IMR-90 (cell line): Measurements from ENCODE around the gene B3GNT5. TPM values are rescaled to one million over a fixed set of nuclear protein-coding genes. Genes with fewer than 3 reads are reported as not detected.

Source experiments
- ATAC-seq: fragments of 200-7000 bp; cut with Tn5 transposase; 2 replicates; pipeline ENCODE4 v1.9.1; 2020; ENCODE audit warnings: low read depth, mild to moderate bottlenecking, moderate library complexity
- BruUV-seq: library from RNA; stranded (reverse); fragments of 400-500 nt; replicated peaks from 2 replicates; lab custom pipeline; 2021; lab: Mats Ljungman, UMichigan
- CTCF ChIA-PET: fragments of 300-600 bp; formaldehyde crosslinking; extraction: SDS; loops from one replicate; lab custom pipeline; 2021; ENCODE audit warnings: antibody characterized with exemption; lab: Yijun Ruan, JAX
- POLR2A ChIA-PET: fragments of 300-600 bp; sonication (Branson Sonifier 250); formaldehyde crosslinking; loops from one replicate; lab custom pipeline; 2022; ENCODE audit warnings: antibody characterized with exemption; ENCODE audit not compliant: unreplicated experiment; lab: Charles Lee
- DNase-seq: peaks from one replicate; pipeline ENCODE4 v3.0.0; 2013
- H2AFZ ChIP-seq: replicated peaks from 2 replicates; pipeline ENCODE3; 2013; ENCODE audit warnings: low read length, mild to moderate bottlenecking; ENCODE audit not compliant: poor library complexity
- H2AK5ac ChIP-seq: 2 replicates; pipeline ENCODE4 v1.6.1; 2013; ENCODE audit warnings: low read depth, low read length, inconsistent platforms
- H2AK9ac ChIP-seq: replicated peaks from 2 replicates; pipeline ENCODE3; 2013; ENCODE audit warnings: mild to moderate bottlenecking, low read depth, low read length, moderate library complexity; ENCODE audit not compliant: poor library complexity
- H2BK120ac ChIP-seq: 2 replicates; pipeline ENCODE4 v1.6.1; 2013; ENCODE audit warnings: low read depth, low read length, inconsistent platforms
- H2BK15ac ChIP-seq: 3 replicates; pipeline ENCODE4 v1.6.1; 2013; ENCODE audit warnings: low read depth, low read length, inconsistent platforms
- H2BK20ac ChIP-seq: 2 replicates; pipeline ENCODE4 v1.6.1; 2013; ENCODE audit warnings: low read depth, mild to moderate bottlenecking, inconsistent platforms, low read length, moderate library complexity
- H2BK5ac ChIP-seq: 2 replicates; pipeline ENCODE4 v1.6.1; 2013; ENCODE audit warnings: mild to moderate bottlenecking, low read depth, low read length, inconsistent platforms; ENCODE audit not compliant: poor library complexity, severe bottlenecking
- H3K14ac ChIP-seq: replicated peaks from 2 replicates; pipeline ENCODE4 v1.6.1; 2013; ENCODE audit warnings: low read depth, low read length, inconsistent platforms
- H3K18ac ChIP-seq: 2 replicates; pipeline ENCODE4 v1.6.1; 2013; ENCODE audit warnings: low read depth, low read length, control low read depth
- H3K23ac ChIP-seq: 2 replicates; pipeline ENCODE4 v1.6.1; 2013; ENCODE audit warnings: low read depth, low read length, inconsistent platforms
- H3K27ac ChIP-seq: 2 replicates; pipeline ENCODE4 v1.5.1; 2013; ENCODE audit warnings: mild to moderate bottlenecking, control low read depth, low read length; ENCODE audit not compliant: insufficient read depth
- H3K27me3 ChIP-seq: 2 replicates; pipeline ENCODE4 v1.6.1; 2013; ENCODE audit warnings: low read length; ENCODE audit not compliant: control insufficient read depth, insufficient read depth
- H3K36me3 ChIP-seq: 2 replicates; pipeline ENCODE4 v1.6.1; 2013; ENCODE audit warnings: low read length, mixed read lengths; ENCODE audit not compliant: control insufficient read depth, insufficient read depth
- H3K4ac ChIP-seq: 2 replicates; pipeline ENCODE4 v1.6.1; 2013; ENCODE audit warnings: low read depth, low read length, inconsistent platforms
- H3K4me1 ChIP-seq: 2 replicates; pipeline ENCODE4 v1.6.1; 2013; ENCODE audit warnings: low read length, mixed read lengths; ENCODE audit not compliant: control insufficient read depth, insufficient read depth
- H3K4me2 ChIP-seq: 2 replicates; pipeline ENCODE4 v1.6.1; 2013; ENCODE audit warnings: low read depth, mild to moderate bottlenecking, control low read depth, low read length, moderate library complexity
- H3K4me3 ChIP-seq: 2 replicates; pipeline ENCODE4 v1.5.1; 2013; ENCODE audit warnings: low read depth, mild to moderate bottlenecking, control low read depth, low read length, moderate library complexity; ENCODE audit not compliant: insufficient read depth
- H3K56ac ChIP-seq: 2 replicates; pipeline ENCODE4 v1.6.1; 2013; ENCODE audit warnings: low read length, inconsistent platforms; ENCODE audit not compliant: insufficient read depth; ENCODE audit errors: extremely low read depth
- H3K79me1 ChIP-seq, 2 experiments: 2 replicates each; pipeline ENCODE4 v1.6.1; 2013; ENCODE audit warnings: low read length in 2 of 2, inconsistent platforms in 1 of 2, low read depth in 1 of 2
- H3K9ac ChIP-seq: 2 replicates; pipeline ENCODE4 v1.6.1; 2013; ENCODE audit warnings: low read depth, low read length, control low read depth
- H3K9me1 ChIP-seq: 2 replicates; pipeline ENCODE4 v1.6.1; 2013; ENCODE audit warnings: low read length, inconsistent platforms; ENCODE audit not compliant: insufficient read depth
- H3K9me3 ChIP-seq: 2 replicates; pipeline ENCODE4 v1.6.1; 2013; ENCODE audit warnings: low read length; ENCODE audit not compliant: control insufficient read depth, insufficient read depth
- H4K20me1 ChIP-seq: 2 replicates; pipeline ENCODE4 v1.6.1; 2013; ENCODE audit warnings: low read length, inconsistent platforms; ENCODE audit not compliant: insufficient read depth
- H4K5ac ChIP-seq: 2 replicates; pipeline ENCODE4 v1.6.1; 2013; ENCODE audit warnings: mild to moderate bottlenecking, low read depth, low read length, control low read depth
- H4K8ac ChIP-seq, 2 experiments: 2 replicates each; pipeline ENCODE4 v1.6.1; 2013; ENCODE audit warnings: low read depth in 2 of 2, low read length in 2 of 2, control low read depth in 1 of 2, inconsistent platforms in 1 of 2
- H4K91ac ChIP-seq: 2 replicates; pipeline ENCODE4 v1.6.1; 2013; ENCODE audit warnings: low read depth, low read length, inconsistent platforms; ENCODE audit not compliant: insufficient read depth
- MAFK ChIP-seq: IDR thresholded peaks from 2 replicates; pipeline ENCODE4 v1.6.1; 2012; ENCODE audit warnings: low read depth, low read length, improper control_type of control experiment
- MAZ ChIP-seq: IDR thresholded peaks from 2 replicates; pipeline ENCODE4 v1.6.1; 2012; ENCODE audit warnings: low read depth, mild to moderate bottlenecking, low read length, improper control_type of control experiment, moderate library complexity, borderline replicate concordance
- RAD21 ChIP-seq: IDR thresholded peaks from 2 replicates; pipeline ENCODE4 v1.6.1; 2012; ENCODE audit warnings: low read length, improper control_type of control experiment
- RCOR1 ChIP-seq: IDR thresholded peaks from 2 replicates; pipeline ENCODE4 v1.6.1; 2012; ENCODE audit warnings: mild to moderate bottlenecking, low read length, improper control_type of control experiment; ENCODE audit not compliant: insufficient replicate concordance
- RFX5 ChIP-seq: IDR thresholded peaks from 2 replicates; pipeline ENCODE4 v1.8.0; 2012; ENCODE audit warnings: low read depth, mild to moderate bottlenecking, low read length, moderate library complexity
- WGBS, 2 experiments: methylation state at CpG; one replicate each; pipeline versions ENCODE4 v1.1.5 to v1.1.7; 2013; ENCODE audit warnings: missing lambda C conversion rate in 2 of 2; ENCODE audit not compliant: insufficient read length in 1 of 2; ENCODE audit errors: extremely low coverage in 2 of 2; 5-methylcytosine and 5-hydroxymethylcytosine counted together
- dilution Hi-C: fragments of 300-500 bp; cut with HindIII; formaldehyde crosslinking; loops from one replicate; pipeline ENCODE4 v1.14.3; 2018; ENCODE audit warnings: low sequenced_read_pairs; ENCODE audit not compliant: unreplicated experiment
- in situ Hi-C: fragments of 300-500 bp; cut with MboI; formaldehyde crosslinking; loops from 3 replicates; pipeline ENCODE4 v1.14.3; 2019; ENCODE audit warnings: low sequenced_read_pairs, inconsistent platforms, mixed read lengths
- intact Hi-C: fragments of 100-400 bp; cut with micrococcal nuclease; formaldehyde crosslinking; loops from 2 replicates; pipeline ENCODE4 v1.10.0; 2022
- polyA plus RNA-seq, 3 experiments: library from polyadenylated mRNA; depleted of rRNA; stranded (reverse); fragments of >200 nt; gene quantifications; 2 replicates each; pipeline ENCODE4 v1.2.3, GENCODE V29; 2012; ENCODE audit warnings: low replicate concordance in 1 of 3
- total RNA-seq: library from RNA; depleted of rRNA; stranded (reverse); fragments of >200 nt; gene quantifications from 2 replicates; pipeline ENCODE4 v1.2.3, GENCODE V29; 2012

B3GNT5 gene
- total and polyA plus RNA-seq, 2 of the 4 experiments (the other 2 are of a cell fraction) = 1.6 to 3.4 TPM

- CTCF ChIA-PET = interaction anchor here (1.0 kb wide), 1 partner anchor 20 kb away, joined by 3 read pairs; no protein-coding TSS in a partner anchor
- dilution Hi-C loops = no loop called here
- BruUV-seq = no TSS peak
These were observed 32.2 kb upstream of the B3GNT5 start for GRCh38 chr3:183220828-183221227.

More at GRCh38 chr3:183220828-183221227, 32.2 kb upstream of the B3GNT5 start:
- H4K5ac ChIP-seq = no peak overlapping the region
- H3K9ac ChIP-seq = no peak overlapping the region
- H3K4me2 ChIP-seq = no peak overlapping the region
- H4K20me1 ChIP-seq = no peaks in the 10 kb centered on the region
- H3K14ac ChIP-seq = no peak overlapping the region
- H3K9me1 ChIP-seq = no peaks in the 10 kb centered on the region
- no peak overlapping the region for H2BK15ac ChIP-seq
- H2AK5ac ChIP-seq = no peak overlapping the region
- no peak overlapping the region for H3K4ac ChIP-seq
- in situ Hi-C loops (no loop called here), intact Hi-C loops (no loop called here)
- H3K23ac ChIP-seq = no peak overlapping the region
- H3K56ac ChIP-seq = no peak overlapping the region
- no peaks in the 10 kb centered on the region for H3K9me3 ChIP-seq
- peaks cover 32% of the 10 kb centered on the region for H3K27me3 ChIP-seq
- no CpG with 5 or more reads among the region's 5 CpGs for WGBS, 2 experiments
- TF ChIP-seq MAZ (no peak), RFX5 (no peak), RAD21 (no peak), MAFK (no peak), RCOR1 (no peak)
- H3K18ac ChIP-seq = no peak overlapping the region
- H3K4me3 ChIP-seq = no peak overlapping the region
- H2BK20ac ChIP-seq = no peak overlapping the region
- no peak for ATAC-seq
- no peak overlapping the region for H2BK5ac ChIP-seq
- no peaks in the 10 kb centered on the region for H3K4me1 ChIP-seq
- no peak overlapping the region for H4K91ac ChIP-seq
- no peak overlapping the region for H2AFZ ChIP-seq
- H4K8ac ChIP-seq = no peak overlapping the region
- no peaks in the 10 kb centered on the region for H3K79me1 ChIP-seq
- H3K36me3 ChIP-seq = no peaks in the 10 kb centered on the region
- no peak for DNase-seq
- no peak overlapping the region for H3K27ac ChIP-seq
- no peak overlapping the region for H2BK120ac ChIP-seq
- H2AK9ac ChIP-seq = no peak overlapping the region
- POLR2A ChIA-PET = no interaction called here
